GM21381 (cell line): Measurements from ENCODE around the gene ZNF543.

Experiments used
- ATAC-seq: cut with Tn5 transposase; IDR thresholded peaks from one replicate; pipeline ENCODE4 v1.9.1; 2021; ENCODE audit warnings: mild to moderate bottlenecking, moderate library complexity; ENCODE audit not compliant: unreplicated experiment

The ZNF543 gene

GRCh38 chr19:57377498-57378146 is 57.4 kb downstream of the ZNF543 start:
- ATAC-seq, result no peak
